ENCODE data around the gene HES4. TPM values are rescaled to one million over a fixed set of nuclear protein-coding genes. Genes with fewer than 3 reads are reported as not detected.

The HES4 gene
- polyA plus RNA-seq, 1 of the 3 experiments (the other 2 are of a cell fraction) = 4.7 TPM

GRCh38 chr1:1022302-1023009 is 22.6 kb upstream of the HES4 start:
- Histone ChIP-seq H3K9ac (no peak overlapping the region), H3K9me2 (no peaks in the 10 kb centered on the region), H3K4me1 (ENCODE audit: control insufficient read depth in 1 of 2, insufficient read depth in 2 of 2, low read depth in 1 of 2, low read length in 1 of 2) (peaks cover 0 to 10% of the 10 kb centered on the region in 2 experiments; a peak in 1 of 4 replicates), H2AFZ (ENCODE audit: low read depth) (no peak overlapping the region), H3F3A (replicated peaks; ENCODE audit: insufficient read depth) (no peaks in the 10 kb centered on the region), H3K9me3 (no peaks in the 10 kb centered on the region), H3K4me3 (ENCODE audit: low read depth in 2 of 2, low read length in 1 of 2) (no peak overlapping the region), H3K36me3 (replicated peaks in 1 of 2; ENCODE audit: control insufficient read depth in 1 of 2, insufficient read depth in 2 of 2, low read length in 1 of 2) (peaks cover 0 to 8% of the 10 kb centered on the region in 2 experiments), H3K27me3 (ENCODE audit: insufficient read depth) (no peaks in the 10 kb centered on the region), H3K4me2 (no peak overlapping the region), H4K20me1 (ENCODE audit: insufficient read depth) (peaks cover 6% of the 10 kb centered on the region; the same call in 1 of the 2 replicates), H3K27ac (ENCODE audit: low read depth in 2 of 2, low read length in 1 of 2) (no peak overlapping the region), H3K79me2 (ENCODE audit: insufficient read depth) (no peaks in the 10 kb centered on the region)
- ChIA-PET CTCF (interaction anchor here (1.6 to 6.0 kb wide), 4 partner anchors 11 to 269 kb away, joined by 6 to 52 read pairs (median 26); no protein-coding TSS in a partner anchor), POLR2A (no interaction called here)
- 84% methylated on average over 6 of the region's 27 CpGs for WGBS (ENCODE audit: low lambda C conversion rate)
- TF ChIP-seq FOSL2 (IDR thresholded peaks at IDR 0.05; ENCODE audit: borderline replicate concordance, low read depth) (no peak), GABPA (IDR thresholded peaks at IDR 0.05; ENCODE audit: low read depth) (no peak), RAD21 (IDR thresholded peaks at IDR 0.05; ENCODE audit: low read length) (no peak), CHD2 (IDR thresholded peaks at IDR 0.05; ENCODE audit: low read length, partially characterized antibody) (no peak), POLR2AphosphoS5 (IDR thresholded peaks at IDR 0.05; ENCODE audit: low read depth, low read length) (no peak), TEAD4 (IDR thresholded peaks at IDR 0.05; ENCODE audit: borderline replicate concordance, insufficient read depth) (no peak), JUND (IDR thresholded peaks at IDR 0.05) (no peak), RCOR1 (IDR thresholded peaks at IDR 0.05; ENCODE audit: low read length) (no peak), SMC3 (IDR thresholded peaks at IDR 0.05; ENCODE audit: low read depth, low read length) (no peak), PBX3 (IDR thresholded peaks at IDR 0.05) (no peak), ELF1 (IDR thresholded peaks at IDR 0.05) (no peak)
- DNase-seq = no peak

- Histone ChIP-seq H3K4me3 (ENCODE audit: low read depth in 2 of 2, low read length in 1 of 2) (no peak overlapping the region), H3K9me2 (no peaks in the 10 kb centered on the region), H3K4me2 (no peak overlapping the region), H3K79me2 (ENCODE audit: insufficient read depth) (no peaks in the 10 kb centered on the region), H3K36me3 (replicated peaks in 1 of 2; ENCODE audit: control insufficient read depth in 1 of 2, insufficient read depth in 2 of 2, low read length in 1 of 2) (peaks cover 0 to 6% of the 10 kb centered on the region in 2 experiments), H3K27ac (ENCODE audit: low read depth in 2 of 2, low read length in 1 of 2) (no peak overlapping the region), H3F3A (replicated peaks; ENCODE audit: insufficient read depth) (no peaks in the 10 kb centered on the region), H3K27me3 (ENCODE audit: insufficient read depth) (no peaks in the 10 kb centered on the region), H4K20me1 (ENCODE audit: insufficient read depth) (peaks cover 4% of the 10 kb centered on the region; the same call in 1 of the 2 replicates), H2AFZ (ENCODE audit: low read depth) (no peak overlapping the region), H3K9ac (no peak overlapping the region), H3K9me3 (no peaks in the 10 kb centered on the region), H3K4me1 (ENCODE audit: control insufficient read depth in 1 of 2, insufficient read depth in 2 of 2, low read depth in 1 of 2, low read length in 1 of 2) (peaks cover 0 to 10% of the 10 kb centered on the region in 2 experiments; a peak in 1 of 4 replicates)
- CTCF ChIA-PET = interaction anchor here (1.1 to 6.0 kb wide), 6 partner anchors 11 to 270 kb away, joined by 3 to 52 read pairs (median 6); no protein-coding TSS in a partner anchor
- no peak for TF ChIP-seq EZH2phosphoT487 (IDR thresholded peaks at IDR 0.05; ENCODE audit: borderline replicate concordance, low read depth)
- TF ChIP-seq JUND (IDR thresholded peaks at IDR 0.05) = no peak
- TF ChIP-seq MXI1 (IDR thresholded peaks at IDR 0.05; ENCODE audit: low read depth, low read length) = no peak
- no peak for TF ChIP-seq GABPA (IDR thresholded peaks at IDR 0.05; ENCODE audit: low read depth)
- TF ChIP-seq USF1 (IDR thresholded peaks at IDR 0.05; ENCODE audit: borderline replicate concordance, low read depth) = no peak
- no peak for TF ChIP-seq FOXJ3 (CRISPR knock-in tag; IDR thresholded peaks at IDR 0.05)
- TF ChIP-seq RXRA (IDR thresholded peaks at IDR 0.05; ENCODE audit: borderline replicate concordance, low read depth) = no peak
- no peak for TF ChIP-seq RFX5 (IDR thresholded peaks at IDR 0.05; ENCODE audit: low read length)
- TF ChIP-seq SMC3 (IDR thresholded peaks at IDR 0.05; ENCODE audit: low read depth, low read length) = no peak
- no peak for TF ChIP-seq GATA2 (CRISPR knock-in tag; IDR thresholded peaks at IDR 0.05)
- no peak for TF ChIP-seq FOXM1 (IDR thresholded peaks at IDR 0.05; ENCODE audit: low read depth)
- TF ChIP-seq TCF12 (IDR thresholded peaks at IDR 0.05) = no peak
- TF ChIP-seq RAD21 (IDR thresholded peaks at IDR 0.05; ENCODE audit: low read length) = no peak
- TF ChIP-seq ELF1 (IDR thresholded peaks at IDR 0.05) = no peak
- no peak for TF ChIP-seq CTCF (IDR thresholded peaks at IDR 0.05)
- POLR2A ChIA-PET = no interaction called here
- 96% methylated on average over 8 of the region's 10 CpGs for WGBS (ENCODE audit: low lambda C conversion rate)
- no peak for DNase-seq
Observed at GRCh38 chr1:1021920-1022259, 22.0 kb upstream of the HES4 start.
